K562 (cell line): ENCODE results near the gene LYRM1. TPM values are rescaled to one million over a fixed set of nuclear protein-coding genes. Genes with fewer than 3 reads are reported as not detected.

Experiments
- ATAC-seq: fragments of 200-7000 bp; cut with Tn5 transposase; 3 replicates; pipeline ENCODE4 v1.9.1; 2020; ENCODE audit warnings: moderate library complexity
- BruUV-seq: library from RNA; stranded (reverse); fragments of 400-500 nt; replicated peaks from 2 replicates; lab custom pipeline; 2021; lab: Mats Ljungman, UMichigan
- CTCF ChIA-PET: fragments of 300-600 bp; formaldehyde crosslinking; extraction: SDS; loops from one replicate; lab custom pipeline; 2021; ENCODE audit warnings: low intra/inter-chr PET ratio; lab: Yijun Ruan, JAX
- POLR2A ChIA-PET: fragments of 300-600, 350-650 bp; sonication (Branson Sonifier 250); formaldehyde crosslinking; extraction: SDS; loops from one replicate; lab custom pipeline; 2021; ENCODE audit warnings: antibody characterized with exemption, inconsistent platforms; lab: Yijun Ruan, JAX
- DNase-seq, 4 experiments: peaks; one replicate each; pipeline versions ENCODE4 v3.0.0 to v3.0.0-alpha.2; 2011 to 2018; ENCODE audit warnings: low spot score in 3 of 4, mixed read lengths in 3 of 4; ENCODE audit errors: extremely low read depth in 1 of 4
- FAIRE-seq: peaks from 2 replicates; lab custom pipeline; 2011; peaks lifted over from hg19 to GRCh38; lab: Jason Lieb, UNC
- H2AFZ ChIP-seq: 2 replicates; pipeline ENCODE4 v1.6.0; 2011; ENCODE audit warnings: low read depth, low read length, control low read depth, inconsistent platforms
- H3K27ac ChIP-seq: fragments of 200-600 bp; 3 replicates; pipeline ENCODE4 v1.8.0; 2011; ENCODE audit warnings: low read depth, mild to moderate bottlenecking, control low read depth, inconsistent platforms, low read length, moderate library complexity, mixed read lengths; ENCODE audit errors: extremely low read depth
- H3K27me3 ChIP-seq, 2 experiments: fragments of 300-600 bp in 1 of 2; 2 replicates in 1 of 2; 3 replicates in 1 of 2; pipeline versions ENCODE4 v1.6.0 to v1.8.0; 2011; ENCODE audit warnings: inconsistent platforms in 2 of 2, low read length in 2 of 2, mild to moderate bottlenecking in 1 of 2, mixed read lengths in 1 of 2, moderate library complexity in 1 of 2; ENCODE audit not compliant: control insufficient read depth in 2 of 2, insufficient read depth in 2 of 2
- H3K36me3 ChIP-seq: fragments of 300-600 bp; 3 replicates; pipeline ENCODE4 v1.8.0; 2011; ENCODE audit warnings: mild to moderate bottlenecking, low read length, inconsistent platforms; ENCODE audit not compliant: control insufficient read depth, insufficient read depth
- H3K4me1 ChIP-seq, 2 experiments: fragments of 200-600 bp in 1 of 2; replicated peaks in 1 of 2; 2 replicates in 1 of 2; 3 replicates in 1 of 2; pipeline versions ENCODE4 v1.5.1 to v1.8.0; 2011; ENCODE audit warnings: inconsistent platforms in 2 of 2, low read length in 2 of 2, mild to moderate bottlenecking in 1 of 2, mixed read lengths in 1 of 2, moderate library complexity in 1 of 2; ENCODE audit not compliant: control insufficient read depth in 2 of 2, insufficient read depth in 2 of 2
- H3K4me2 ChIP-seq: 2 replicates; pipeline ENCODE4 v1.6.1; 2011; ENCODE audit warnings: low read length, control low read depth, inconsistent platforms, mixed read lengths; ENCODE audit not compliant: insufficient read depth
- H3K4me3 ChIP-seq: fragments of 200-600 bp; sonication (generic), shearing (Covaris generic); 2 replicates; pipeline ENCODE4 v1.5.1; 2016; ENCODE audit warnings: control low read depth, inconsistent platforms
- H3K79me2 ChIP-seq: fragments of 200-600 bp; 3 replicates; pipeline ENCODE4 v1.8.0; 2011; ENCODE audit warnings: low read length, inconsistent platforms; ENCODE audit not compliant: control insufficient read depth, insufficient read depth
- H3K9ac ChIP-seq, 2 experiments: 2 replicates each; pipeline versions ENCODE4 v1.6.0 to v1.6.1; 2011; ENCODE audit warnings: low read depth in 2 of 2, low read length in 2 of 2, control low read depth in 1 of 2, inconsistent platforms in 1 of 2, mild to moderate bottlenecking in 1 of 2, mixed read lengths in 1 of 2; ENCODE audit not compliant: insufficient read depth in 1 of 2
- H3K9me1 ChIP-seq: one replicate; pipeline ENCODE4 v1.6.0; 2011; ENCODE audit warnings: inconsistent platforms, mild to moderate bottlenecking, low read length, moderate library complexity; ENCODE audit not compliant: control insufficient read depth, insufficient read depth
- H3K9me3 ChIP-seq: replicated peaks from 2 replicates; pipeline ENCODE4 v1.5.1; 2011; ENCODE audit warnings: low read depth, low read length, inconsistent platforms; ENCODE audit not compliant: control insufficient read depth, insufficient read depth
- H4K20me1 ChIP-seq: replicated peaks from 2 replicates; pipeline ENCODE4 v1.6.1; 2011; ENCODE audit warnings: low read length, inconsistent platforms, mixed read lengths; ENCODE audit not compliant: control insufficient read depth, insufficient read depth
- ARHGAP35 ChIP-seq: fragments of 450-650 bp; IDR thresholded peaks from 2 replicates; pipeline ENCODE4 v1.6.1; 2018; ENCODE audit not compliant: partially characterized antibody
- ARID3A ChIP-seq: IDR thresholded peaks from 2 replicates; pipeline ENCODE4 v1.6.1; 2012; ENCODE audit warnings: low read depth, low read length, improper control_type of control experiment, borderline replicate concordance
- CBX8 ChIP-seq: fragments of 200-600 bp; sonication (generic); IDR thresholded peaks from 2 replicates; pipeline ENCODE4 v1.6.1; 2012; ENCODE audit warnings: borderline replicate concordance, mixed run types, low read depth, mild to moderate bottlenecking, moderate library complexity, mixed read lengths, low read length, control low read depth, inconsistent platforms; ENCODE audit not compliant: poor library complexity, severe bottlenecking; ENCODE audit errors: extremely low read depth
- CSDE1 ChIP-seq, 2 experiments: fragments of 450-650 bp; IDR thresholded peaks; 2 replicates each; pipeline ENCODE4 v1.6.1; 2016; ENCODE audit warnings: mild to moderate bottlenecking in 1 of 2
- FOSL1 ChIP-seq: fragments of 200-800 bp; sonication (Bioruptor generic); conservative IDR thresholded peaks from 2 replicates; pipeline ENCODE4 v1.6.1; 2016; ENCODE audit warnings: missing genetic modification characterization, missing compliant biosample characterization
- HLTF ChIP-seq: fragments of 450-650 bp; IDR thresholded peaks from 2 replicates; pipeline ENCODE4 v1.6.1; 2016
- KDM1A ChIP-seq, 2 experiments: fragments of 450-650 bp; IDR thresholded peaks; 2 replicates each; pipeline ENCODE4 v1.6.1; 2016; ENCODE audit warnings: mild to moderate bottlenecking in 2 of 2
- MTA3 ChIP-seq: fragments of 450-650 bp; formaldehyde crosslinking; IDR thresholded peaks from 2 replicates; pipeline ENCODE4 v1.6.1; 2017; ENCODE audit warnings: mild to moderate bottlenecking, borderline replicate concordance
- NFYB ChIP-seq: IDR thresholded peaks from 2 replicates; pipeline ENCODE4 v1.6.1; 2011; ENCODE audit warnings: mild to moderate bottlenecking, moderate library complexity; ENCODE audit not compliant: insufficient read length; ENCODE audit errors: extremely low read depth
- POLR2AphosphoS5 ChIP-seq: IDR thresholded peaks from 2 replicates; pipeline ENCODE4 v1.6.1; 2011; ENCODE audit warnings: mild to moderate bottlenecking, low read depth, low read length, moderate library complexity; ENCODE audit not compliant: control insufficient read depth, insufficient read depth
- PRMT5 ChIP-seq: sonication (generic); formaldehyde crosslinking; IDR thresholded peaks from 2 replicates; pipeline ENCODE4 v1.5.0; 2020; ENCODE audit warnings: missing genetic modification reagents
- PTTG1 ChIP-seq: fragments of 450-650 bp; IDR thresholded peaks from 2 replicates; pipeline ENCODE4 v1.6.1; 2016; ENCODE audit warnings: low read depth, mild to moderate bottlenecking, missing genetic modification characterization, missing compliant biosample characterization
- RBM25 ChIP-seq: fragments of 200-400 bp; formaldehyde crosslinking; IDR thresholded peaks from 2 replicates; pipeline ENCODE4 v1.6.1; 2018; ENCODE audit warnings: low read length, low read depth, moderate library complexity; ENCODE audit not compliant: severe bottlenecking
- SRSF9 ChIP-seq: fragments of 200-400 bp; formaldehyde crosslinking; IDR thresholded peaks from 2 replicates; pipeline ENCODE4 v1.6.1; 2017; ENCODE audit warnings: low read depth, low read length, borderline replicate concordance
- ZBTB17 ChIP-seq: fragments of 450-650 bp; formaldehyde crosslinking; IDR thresholded peaks from 2 replicates; pipeline ENCODE4 v1.4.0; 2020; ENCODE audit warnings: mild to moderate bottlenecking
- ZNF124 ChIP-seq: sonication (generic); formaldehyde crosslinking; IDR thresholded peaks from 2 replicates; pipeline ENCODE4 v1.8.1; 2022; ENCODE audit warnings: missing genetic modification reagents
- WGBS: fragments of 100-300 bp; shearing (Covaris generic); methylation state at CpG from one replicate; pipeline ENCODE4 v1.1.6; 2016; ENCODE audit warnings: low coverage, mixed read lengths; ENCODE audit not compliant: insufficient coverage; ENCODE audit errors: missing lambda C conversion rate; 5-methylcytosine and 5-hydroxymethylcytosine counted together
- in situ Hi-C: fragments of 300-500 bp; cut with MboI; formaldehyde crosslinking; loops from 4 replicates; pipeline ENCODE4 v1.15.0; 2018; ENCODE audit warnings: inconsistent platforms, mixed read lengths
- intact Hi-C: fragments of 100-400 bp; cut with micrococcal nuclease; formaldehyde crosslinking; loops from 2 replicates; pipeline ENCODE4 v1.14.2; 2022
- polyA plus RNA-seq, 8 experiments: library from polyadenylated mRNA; depleted of rRNA in 4 of 8; stranded (reverse) in 5 of 8; unstranded in 3 of 8; fragments of >200 nt; fragmentation: Nextera tagmentation in 2 of 8; fragmentation: Illumina TruSeq in 1 of 8; extraction: Ambion mirVana in 2 of 8; extraction: Trizol in 1 of 8; gene quantifications; 2 replicates each; pipeline versions ENCODE4 v1.2.1 to v1.2.3, GENCODE V29; 2011 to 2014; ENCODE audit warnings: inconsistent platforms in 1 of 8, missing spikeins in 1 of 8
- total RNA-seq, 7 experiments: library from RNA; depleted of rRNA in 6 of 7; stranded (reverse); fragments of >200 nt in 6 of 7; fragmentation: Illumina TruSeq in 2 of 7; extraction: Trizol in 2 of 7; gene quantifications; 2 replicates each; pipeline versions ENCODE4 v1.2.1 to v1.2.3, GENCODE V29; 2011 to 2021; ENCODE audit warnings: low replicate concordance in 1 of 7
- TF ChIP-seq, protein P1 (sequence below): fragments of 450-650 bp; IDR thresholded peaks from 2 replicates; pipeline ENCODE4 v1.6.1; 2016; ENCODE audit warnings: missing biosample characterization, missing genetic modification characterization

The LYRM1 gene
- total and polyA plus RNA-seq, 9 of the 15 experiments (the other 6 are each of a cell fraction or from before 2014, with no cell fraction given): 17.5 to 44.1 (median 32.7) TPM

DNA sequence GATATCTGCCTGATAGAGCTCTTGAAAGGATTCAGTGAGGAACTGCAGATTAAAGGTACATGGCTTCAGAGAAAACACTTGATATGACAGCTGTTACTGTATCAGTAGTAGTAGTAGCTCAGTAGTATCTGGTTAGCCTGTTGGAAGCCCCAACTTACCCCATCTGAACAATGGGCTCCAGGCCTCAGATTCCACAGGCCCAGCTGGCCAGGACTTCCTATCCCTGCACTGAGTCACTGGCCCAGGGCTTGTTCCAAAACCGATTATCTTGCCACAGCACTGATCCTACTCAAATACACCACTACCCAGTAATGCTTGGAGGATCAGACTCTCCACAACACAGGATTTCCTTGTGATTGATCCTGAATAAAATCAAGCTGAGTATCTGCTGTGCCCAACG, 33.0 kb upstream of the LYRM1 start (continued):
- TF ChIP-seq CBX8 (no peak), PRMT5 (CRISPR knock-in tag) (no peak), ARHGAP35 (no peak), KDM1A (IDR thresholded peaks at IDR 0.05) (0 out of 4 replicates have a peak, but pooled peaks of 1 of the 2 experiments have one; percentile 45), SRSF9 (no peak), RBM25 (peak; percentile 88), POLR2AphosphoS5 (no peak), FOSL1 (tag) (0 out of 2 replicates have a peak, but pooled peaks have one; percentile 22)
- TF ChIP-seq, protein P1, sequence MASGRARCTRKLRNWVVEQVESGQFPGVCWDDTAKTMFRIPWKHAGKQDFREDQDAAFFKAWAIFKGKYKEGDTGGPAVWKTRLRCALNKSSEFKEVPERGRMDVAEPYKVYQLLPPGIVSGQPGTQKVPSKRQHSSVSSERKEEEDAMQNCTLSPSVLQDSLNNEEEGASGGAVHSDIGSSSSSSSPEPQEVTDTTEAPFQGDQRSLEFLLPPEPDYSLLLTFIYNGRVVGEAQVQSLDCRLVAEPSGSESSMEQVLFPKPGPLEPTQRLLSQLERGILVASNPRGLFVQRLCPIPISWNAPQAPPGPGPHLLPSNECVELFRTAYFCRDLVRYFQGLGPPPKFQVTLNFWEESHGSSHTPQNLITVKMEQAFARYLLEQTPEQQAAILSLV: no peak

GRCh38 chr16:20868890-20869289, 31.7 kb upstream of the LYRM1 start:
- H3K36me3 ChIP-seq: no peaks in the 10 kb centered on the region
- peak; percentile 44 for ATAC-seq
- CTCF ChIA-PET: no interaction called here
- H4K20me1 ChIP-seq: peaks cover 16% of the 10 kb centered on the region; the same call in 1 of the 2 replicates
- H2AFZ ChIP-seq: no peak overlapping the region
- WGBS: 44% methylated on average over 3 of the region's 3 CpGs
- peaks cover 14 to 34% of the 10 kb centered on the region in 2 experiments for H3K4me1 ChIP-seq
- peaks cover 8% of the 10 kb centered on the region; the same call in 1 of the 3 replicates for H3K79me2 ChIP-seq
- DNase-seq: no peak
- no peak overlapping the region for H3K4me2 ChIP-seq
- peak overlapping the region in 1 of 2 experiments; percentile 70; a peak in 1 of 4 replicates for H3K9ac ChIP-seq
- in situ Hi-C loops: no loop called here
- no peak overlapping the region for H3K4me3 ChIP-seq
- H3K9me3 ChIP-seq: no peaks in the 10 kb centered on the region
- no peaks in the 10 kb centered on the region for H3K27me3 ChIP-seq
- FAIRE-seq: no peak
- peaks cover 4% of the 10 kb centered on the region for H3K9me1 ChIP-seq
- BruUV-seq: no TSS peak
- POLR2A ChIA-PET: interaction anchor here (0.7 kb wide), 1 partner anchor 45 kb away, joined by 3 read pairs; no protein-coding TSS in a partner anchor
- no peak overlapping the region for H3K27ac ChIP-seq
- intact Hi-C loops: no loop called here
- TF ChIP-seq NFYB (no peak), ZNF124 (no peak), MTA3 (no peak), ARID3A (no peak), ZBTB17 (CRISPR knock-in tag) (no peak), HLTF (no peak), PTTG1 (tag) (no peak), CSDE1 (IDR thresholded peaks at IDR 0.05) (no peak)
